ENCODE data around the gene MAPK8IP1.

Gene MAPK8IP1

DNA sequence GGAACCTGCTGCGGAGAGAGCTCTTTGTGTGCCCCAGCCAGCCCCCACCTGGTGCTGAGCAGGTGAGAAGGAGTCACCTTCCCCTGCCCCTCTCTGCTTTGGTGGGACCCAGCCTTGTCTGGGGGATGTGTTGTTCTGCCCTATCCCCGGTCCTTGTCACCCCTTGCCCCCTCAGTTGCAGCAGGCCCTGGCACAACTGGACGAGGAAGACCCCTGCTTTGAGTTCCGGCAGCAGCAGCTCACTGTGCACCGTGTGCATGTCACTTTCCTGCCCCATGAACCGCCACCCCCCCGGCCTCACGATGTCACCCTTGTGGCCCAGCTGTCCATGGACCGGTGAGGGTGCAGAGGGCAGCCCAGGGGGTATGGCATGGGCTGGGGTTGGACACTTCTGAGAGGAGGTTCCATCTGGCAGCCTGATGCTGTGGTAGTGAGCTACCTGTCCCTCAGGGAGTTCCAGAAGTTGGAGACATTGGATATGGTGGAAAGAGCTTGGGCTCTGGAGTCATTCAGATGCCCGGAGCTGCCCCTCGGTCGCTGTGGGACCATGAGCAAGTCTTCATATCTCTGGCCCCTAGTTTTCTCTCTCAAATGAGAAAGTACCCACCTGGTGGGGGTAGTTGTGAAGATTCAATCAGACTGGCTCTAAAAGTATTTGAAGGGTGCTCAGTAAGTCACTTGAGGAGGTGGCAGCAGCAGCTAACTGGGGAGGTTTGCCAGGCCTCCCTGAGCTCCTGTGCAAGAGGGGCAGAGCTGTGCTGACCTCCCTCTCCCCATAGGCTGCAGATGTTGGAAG lies 41.3 kb downstream of the MAPK8IP1 start:
- no peak for DNase-seq (ENCODE audit: low read depth)

DNA sequence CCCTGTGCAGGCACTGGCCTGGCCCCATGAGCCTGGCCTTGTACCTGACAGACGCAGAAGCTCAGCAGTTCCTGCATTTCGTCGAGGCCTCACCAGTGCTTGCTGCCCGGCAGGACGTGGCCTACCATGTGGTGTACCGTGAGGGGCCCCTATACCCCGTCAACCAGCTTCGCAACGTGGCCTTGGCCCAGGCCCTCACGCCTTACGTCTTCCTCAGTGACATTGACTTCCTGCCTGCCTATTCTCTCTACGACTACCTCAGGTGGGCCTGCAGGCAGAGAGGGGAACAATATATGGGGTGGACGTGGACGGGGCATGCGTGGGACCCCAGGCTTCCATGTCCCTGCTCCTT lies 41.9 kb downstream of the MAPK8IP1 start:
- DNase-seq (ENCODE audit: low read depth): no peak

DNA sequence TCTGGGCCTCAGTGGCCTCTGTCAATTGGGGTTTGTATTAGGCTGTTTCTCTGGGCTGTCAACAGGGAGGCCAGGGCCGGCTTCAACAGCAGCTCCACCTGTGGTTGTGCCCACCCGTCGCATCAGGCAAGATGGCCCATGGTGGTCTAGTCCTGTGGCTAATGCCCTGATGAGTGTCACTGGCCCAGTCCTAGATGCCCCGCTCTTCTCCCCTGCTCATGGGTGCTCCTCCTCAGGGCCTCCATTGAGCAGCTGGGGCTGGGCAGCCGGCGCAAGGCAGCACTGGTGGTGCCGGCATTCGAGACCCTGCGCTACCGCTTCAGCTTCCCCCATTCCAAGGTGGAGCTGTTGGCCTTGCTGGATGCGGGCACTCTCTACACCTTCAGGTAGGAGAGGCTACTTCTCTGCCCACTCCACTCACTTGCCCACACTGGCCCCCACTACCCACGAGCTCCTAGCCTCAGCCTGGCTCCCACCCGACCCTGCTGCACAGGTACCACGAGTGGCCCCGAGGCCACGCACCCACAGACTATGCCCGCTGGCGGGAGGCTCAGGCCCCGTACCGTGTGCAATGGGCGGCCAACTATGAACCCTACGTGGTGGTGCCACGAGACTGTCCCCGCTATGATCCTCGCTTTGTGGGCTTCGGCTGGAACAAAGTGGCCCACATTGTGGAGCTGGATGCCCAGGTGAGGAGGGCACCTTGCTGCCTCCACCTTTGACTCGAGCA lies 42.4 kb downstream of the MAPK8IP1 start:
- no peak for DNase-seq (ENCODE audit: low read depth)

DNA sequence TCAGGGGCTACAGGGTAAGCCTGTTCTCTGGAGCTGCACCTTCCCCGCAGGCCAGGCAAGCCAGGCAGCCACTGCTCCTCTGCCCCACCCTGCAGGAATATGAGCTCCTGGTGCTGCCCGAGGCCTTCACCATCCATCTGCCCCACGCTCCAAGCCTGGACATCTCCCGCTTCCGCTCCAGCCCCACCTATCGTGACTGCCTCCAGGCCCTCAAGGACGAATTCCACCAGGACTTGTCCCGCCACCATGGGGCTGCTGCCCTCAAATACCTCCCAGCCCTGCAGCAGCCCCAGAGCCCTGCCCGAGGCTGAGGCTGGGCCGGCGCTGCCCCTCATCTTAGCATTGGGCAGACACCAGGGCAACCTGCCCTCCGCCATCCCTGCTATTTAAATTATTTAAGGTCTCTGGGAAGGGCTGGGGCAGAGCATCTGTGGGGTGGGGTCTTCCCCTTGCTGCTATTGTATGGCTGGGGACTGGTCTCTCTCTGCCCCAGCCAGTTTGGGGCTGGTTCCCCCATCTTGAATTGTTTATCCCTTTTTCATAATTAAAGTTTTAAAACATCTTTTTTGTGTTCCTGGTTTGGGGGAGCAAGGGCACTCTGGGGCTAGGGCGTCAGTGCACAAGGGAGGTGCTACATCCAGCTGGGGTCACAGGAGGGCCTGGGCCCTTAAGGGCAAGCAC lies 43.2 kb downstream of the MAPK8IP1 start:
- no peak for DNase-seq (ENCODE audit: low read depth)

DNA sequence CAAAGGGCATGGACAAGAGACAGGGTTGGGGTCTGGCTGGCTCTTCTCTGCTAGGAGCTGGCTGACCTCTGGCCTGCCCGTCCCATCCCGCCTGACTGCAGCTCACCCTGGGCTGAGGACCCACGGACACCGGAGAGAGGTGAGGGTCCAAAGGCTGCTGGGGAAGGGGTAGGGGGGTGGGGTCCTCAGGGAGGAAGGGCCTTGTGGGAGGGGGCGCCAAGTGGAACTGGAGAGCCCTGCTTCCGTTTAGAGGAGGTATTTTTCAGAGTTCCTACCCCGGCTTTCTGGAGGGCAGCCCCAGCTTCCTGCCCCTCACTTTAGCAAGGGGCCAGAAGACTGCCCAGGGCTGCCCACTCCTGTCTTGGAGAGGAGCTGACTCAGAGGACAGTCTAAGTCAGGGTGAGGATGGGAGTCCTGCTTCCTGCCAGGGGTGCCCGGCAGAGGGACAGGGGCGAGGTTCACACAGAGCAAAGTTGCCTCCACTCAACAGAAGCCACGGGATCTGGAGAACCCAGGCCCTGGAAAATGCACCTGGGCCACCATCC lies 44.1 kb downstream of the MAPK8IP1 start:
- DNase-seq (ENCODE audit: low read depth): no peak

DNA sequence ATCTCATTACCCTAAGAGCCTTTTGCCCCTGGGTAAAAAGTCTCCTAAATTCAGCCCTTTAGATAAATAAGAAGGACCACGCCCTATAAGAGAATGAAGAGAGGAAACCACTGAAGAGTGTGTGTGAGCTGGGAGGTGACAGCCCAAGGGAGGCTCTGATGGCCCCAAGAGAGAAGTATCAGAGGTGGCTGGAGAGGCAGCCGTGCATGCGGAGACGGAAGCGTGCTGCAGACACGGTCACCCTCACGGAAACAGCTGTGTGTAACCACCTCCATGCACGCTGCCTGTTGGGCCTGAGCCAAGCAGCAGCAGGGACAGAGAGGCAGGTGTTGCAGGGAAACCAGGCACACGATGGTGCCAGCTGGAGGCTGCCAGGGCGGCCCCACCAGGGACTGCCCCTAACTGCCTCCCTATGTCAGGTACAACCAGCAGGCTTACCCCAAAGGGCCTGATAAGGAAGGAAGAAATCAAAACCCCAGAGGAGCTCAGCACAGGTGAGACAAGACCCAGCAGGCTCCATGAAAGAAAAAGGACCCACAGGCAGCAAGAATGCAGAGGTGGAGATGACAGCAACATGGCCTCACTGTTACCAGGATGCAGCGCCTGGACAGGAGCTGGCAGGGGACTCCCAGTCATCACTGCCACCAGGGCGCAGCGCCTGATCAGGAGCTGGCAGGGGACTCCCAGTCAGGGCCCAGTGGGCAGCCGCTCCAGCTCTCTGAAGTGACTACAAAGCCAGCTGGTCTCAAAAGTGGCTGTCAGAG lies 44.8 kb downstream of the MAPK8IP1 start:
- DNase-seq (ENCODE audit: low read depth): no peak

DNA sequence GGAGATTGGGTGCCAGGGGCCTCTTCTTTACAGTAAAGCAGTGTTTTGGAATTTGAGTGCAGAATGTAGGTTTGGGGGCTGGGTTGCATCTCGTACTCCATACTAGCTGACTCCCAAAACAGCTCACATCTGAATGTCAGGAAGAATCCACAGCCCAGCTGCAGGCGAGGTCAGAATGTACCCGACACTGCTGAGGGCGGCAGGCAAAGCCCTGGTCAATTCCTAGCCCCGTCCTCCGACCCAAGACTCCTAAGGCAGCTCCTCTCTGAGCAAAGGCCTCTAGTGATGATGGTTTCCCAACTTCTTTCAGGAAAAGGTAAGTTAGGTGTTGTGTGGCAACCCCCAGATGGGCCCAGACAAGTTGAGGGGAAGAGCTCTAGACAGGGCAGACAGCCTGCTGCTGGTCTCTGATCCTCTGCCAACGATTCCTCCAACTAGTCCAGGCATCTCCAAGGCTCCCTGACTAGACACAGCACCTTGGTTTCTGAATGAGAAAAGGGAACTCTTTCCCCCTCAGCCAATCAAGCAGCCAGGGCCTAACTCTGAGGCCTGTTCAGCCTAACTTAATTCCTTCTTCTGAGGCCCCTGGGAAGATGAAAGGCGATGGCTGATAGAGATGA lies 45.6 kb downstream of the MAPK8IP1 start:
- DNase-seq (ENCODE audit: low read depth): no peak

DNA sequence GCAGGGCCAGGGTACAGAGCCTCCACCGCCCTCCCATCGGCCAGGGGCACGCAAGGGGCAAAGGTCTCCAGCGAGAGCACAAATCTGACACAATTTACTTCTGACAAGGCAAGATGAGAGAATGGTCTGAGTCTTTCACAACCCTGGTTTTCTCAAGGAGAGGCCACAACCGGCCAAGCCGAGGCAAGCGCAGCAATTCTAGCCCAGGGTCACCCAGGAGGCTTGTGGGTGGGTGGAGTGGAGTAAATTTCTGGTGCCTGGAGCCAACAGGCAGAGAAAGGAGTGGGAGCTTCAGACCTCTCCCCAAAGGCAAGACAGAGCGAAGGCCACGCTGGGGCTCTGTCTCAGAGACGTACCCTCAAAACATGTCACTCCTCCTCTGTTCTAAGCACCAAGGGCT lies 46.3 kb downstream of the MAPK8IP1 start:
- DNase-seq (ENCODE audit: low read depth): no peak

DNA sequence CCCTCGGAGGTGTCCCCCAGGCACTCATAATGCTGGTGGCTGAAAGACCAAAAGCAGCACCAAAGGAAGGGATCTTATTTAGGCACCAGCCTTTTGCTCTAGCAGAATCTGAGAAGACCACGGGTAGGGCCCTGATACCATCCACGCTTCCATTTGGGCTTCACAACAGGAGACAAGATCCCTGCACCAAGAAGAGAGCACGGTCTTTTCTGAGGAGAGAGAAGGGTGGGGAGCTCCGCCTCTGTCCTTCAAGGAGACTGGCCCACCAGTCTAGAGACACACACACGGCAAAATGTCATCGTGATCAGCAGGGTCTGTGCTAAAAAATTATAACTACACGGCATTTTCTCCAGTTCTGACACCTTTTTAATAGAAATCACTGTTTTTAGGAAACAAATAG lies 46.8 kb downstream of the MAPK8IP1 start:
- no peak for DNase-seq (ENCODE audit: low read depth)

DNA sequence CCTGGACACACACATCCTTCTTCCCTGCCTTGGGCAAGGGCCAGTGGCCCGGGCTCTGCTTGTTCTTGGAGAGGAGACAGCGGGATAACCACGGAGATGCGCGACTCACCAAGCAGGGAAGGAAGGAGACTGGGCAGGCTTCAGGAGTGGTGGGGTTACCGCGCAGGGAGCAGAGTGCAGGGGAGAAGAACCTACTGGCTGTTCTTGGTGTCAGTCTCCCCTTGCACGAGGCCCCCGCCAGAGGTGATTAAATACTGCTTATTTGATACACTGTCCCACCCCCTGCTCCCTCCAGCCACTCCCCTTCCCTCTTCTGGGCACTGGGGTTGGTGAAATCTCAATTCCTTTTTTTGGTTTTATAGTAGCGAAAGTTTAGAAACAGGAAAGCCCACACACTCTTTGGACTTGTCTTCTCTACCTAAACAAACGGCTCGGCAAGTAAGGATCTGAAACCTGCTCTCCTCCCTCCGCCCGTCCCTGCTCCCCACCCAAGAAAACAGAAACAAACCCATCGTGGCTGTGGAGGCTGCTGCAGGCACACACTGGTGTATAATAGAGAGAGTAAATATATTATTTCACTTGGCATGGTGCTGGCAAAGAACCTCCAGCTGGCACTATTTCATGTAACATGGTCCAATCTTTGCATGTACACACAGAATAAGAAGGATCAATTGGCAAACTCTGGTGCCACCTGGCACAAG lies 47.8 kb downstream of the MAPK8IP1 start:
- DNase-seq (ENCODE audit: low read depth): no peak

DNA sequence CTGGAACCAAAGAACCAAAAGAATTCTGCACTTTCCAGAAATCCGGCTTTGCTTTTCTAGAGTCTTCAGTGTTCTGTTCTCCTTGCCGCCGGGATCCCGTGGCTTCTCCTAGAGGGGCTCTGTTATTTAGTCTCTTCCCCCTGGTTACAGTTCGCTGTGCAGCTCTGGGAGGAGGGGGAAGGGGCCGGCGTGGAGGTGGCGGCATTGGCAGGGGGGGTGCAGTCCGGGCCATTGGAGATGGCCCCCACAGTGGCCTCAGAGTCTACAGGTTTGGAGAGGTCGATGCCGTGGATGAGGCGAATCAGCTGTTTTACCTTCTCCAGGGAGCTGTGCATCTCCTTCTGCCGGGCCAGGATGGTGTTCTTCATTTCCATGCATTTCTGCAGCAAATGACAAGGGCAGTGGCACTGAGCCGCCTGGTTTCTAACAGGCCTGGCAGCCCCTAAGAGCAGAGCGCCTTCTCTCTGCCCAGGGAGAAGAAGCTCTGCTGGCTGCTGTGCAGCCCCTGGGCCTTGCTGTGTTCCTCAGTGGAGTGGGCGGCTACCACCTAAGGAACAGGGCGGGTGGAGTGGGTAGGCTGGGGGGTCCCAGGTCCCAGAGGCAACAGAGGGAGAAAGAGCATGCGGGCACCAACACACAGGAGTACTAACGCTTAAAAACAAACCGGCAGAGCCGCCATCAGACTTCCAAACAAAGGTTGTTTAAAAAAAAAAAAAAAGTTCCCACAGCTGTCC lies 48.6 kb downstream of the MAPK8IP1 start:
- DNase-seq (ENCODE audit: low read depth): no peak

DNA sequence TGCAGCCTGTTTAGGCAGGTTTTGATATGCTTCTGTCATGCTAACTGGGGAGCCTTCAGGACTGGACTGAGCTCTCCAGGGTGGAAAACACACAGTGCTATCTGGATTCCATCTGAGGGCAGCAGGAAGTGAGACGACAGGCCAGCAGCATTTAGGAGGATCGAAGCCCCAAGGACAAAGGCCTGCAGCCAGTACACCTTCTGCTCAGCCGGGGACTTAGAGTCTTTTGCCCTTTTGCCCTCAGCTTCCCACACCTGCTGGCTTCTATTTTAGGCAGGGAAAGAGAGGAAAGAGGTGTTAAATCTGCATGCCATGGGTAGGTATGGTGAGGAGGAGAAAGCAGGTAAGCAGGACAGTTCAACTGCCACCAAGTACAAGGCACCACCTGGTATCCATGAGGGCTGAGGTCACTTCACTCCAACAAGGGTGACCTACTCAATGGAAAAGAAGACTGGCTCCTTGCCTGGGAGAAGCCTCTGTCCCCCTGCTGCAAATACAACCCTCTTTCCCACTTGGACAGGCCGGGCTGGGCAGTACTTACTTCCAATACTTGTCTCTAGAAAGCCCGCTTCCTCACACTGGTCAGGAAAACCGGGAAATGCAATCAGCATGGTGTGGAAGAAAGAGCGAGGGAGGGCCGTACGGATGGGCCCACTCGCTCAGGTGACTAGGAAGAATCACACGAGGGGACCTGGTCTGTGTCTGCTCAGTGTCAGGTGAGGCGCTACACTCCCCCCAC lies 49.3 kb downstream of the MAPK8IP1 start:
- DNase-seq (ENCODE audit: low read depth): no peak

DNA sequence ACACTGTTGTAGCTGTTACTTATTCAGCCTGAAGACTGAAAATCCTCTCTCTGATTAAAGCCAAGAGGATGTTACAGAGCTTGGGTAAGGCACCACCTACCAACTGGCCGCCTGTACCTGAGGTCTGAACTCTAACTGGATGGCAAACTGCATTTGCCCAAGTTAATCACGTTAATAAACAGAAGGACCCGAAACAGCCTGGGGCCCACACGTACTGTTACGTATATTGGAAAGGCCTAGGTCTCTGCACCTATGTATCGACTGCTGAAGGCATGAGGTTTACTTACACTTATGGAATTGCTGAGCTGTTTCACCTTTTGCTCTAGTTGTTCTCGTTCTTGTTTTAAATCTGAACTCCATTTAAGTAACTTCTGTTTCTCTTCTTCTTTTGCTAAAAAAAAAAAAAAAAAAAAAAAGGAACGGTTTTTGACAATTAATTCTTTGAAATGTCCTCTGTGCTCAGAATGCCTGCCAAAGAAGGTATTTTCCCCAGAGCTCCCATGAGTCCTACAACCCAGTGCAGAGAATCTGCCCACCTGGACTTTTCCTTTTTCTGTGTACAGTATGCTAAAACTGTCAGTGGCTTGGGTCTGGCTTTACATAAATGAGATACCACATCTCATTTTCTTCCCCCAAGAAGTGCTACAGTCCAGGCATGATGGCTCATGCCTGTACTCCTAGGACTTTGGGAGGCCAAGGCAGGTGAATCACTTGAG lies 50.1 kb downstream of the MAPK8IP1 start:
- no peak for DNase-seq (ENCODE audit: low read depth)

DNA sequence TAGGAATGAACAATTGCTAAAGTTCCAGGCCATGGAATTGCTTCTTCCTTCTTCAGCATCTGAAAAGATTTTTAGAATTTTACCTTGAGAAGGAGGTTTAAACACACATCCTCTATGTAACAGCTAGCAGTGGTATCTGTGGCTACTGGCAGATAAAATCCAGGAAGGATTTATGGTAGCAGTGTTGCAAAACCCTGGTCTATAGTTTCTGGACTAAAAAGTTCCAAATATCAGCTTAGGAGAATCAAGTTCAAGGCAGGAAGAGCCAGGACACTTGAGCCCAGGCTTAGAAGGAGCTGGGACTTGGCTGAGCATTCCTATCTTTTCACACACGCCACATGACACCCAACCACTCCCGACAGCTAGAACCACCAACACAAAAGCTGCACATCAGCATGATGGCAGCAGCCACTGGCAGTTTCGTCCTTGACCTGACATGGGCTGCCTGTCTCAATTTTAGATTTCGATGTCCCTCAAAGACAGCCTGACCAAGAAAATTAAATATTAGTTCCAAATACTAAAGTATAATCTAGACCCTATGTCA lies 51.1 kb downstream of the MAPK8IP1 start:
- no peak for DNase-seq (ENCODE audit: low read depth)

DNA sequence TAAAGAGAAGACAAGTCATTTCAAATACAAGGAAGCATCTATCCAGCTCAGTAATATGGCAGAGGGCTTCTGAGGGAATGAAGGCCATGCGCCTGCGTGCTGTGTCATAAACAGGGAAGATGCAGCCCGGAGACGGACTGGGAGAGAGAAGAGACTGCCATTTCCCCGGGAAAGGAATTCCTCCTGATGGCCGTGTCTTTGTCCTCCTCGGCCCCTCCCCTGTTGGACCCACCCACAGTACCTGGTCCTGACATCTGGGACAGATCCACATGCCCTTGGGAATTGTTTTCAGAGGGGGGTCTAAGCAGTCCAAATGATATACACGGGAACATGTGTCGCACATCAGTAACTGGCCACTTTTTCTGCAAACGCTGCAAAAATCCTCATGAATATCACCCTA lies 52.5 kb downstream of the MAPK8IP1 start:
- no peak for DNase-seq (ENCODE audit: low read depth)

DNA sequence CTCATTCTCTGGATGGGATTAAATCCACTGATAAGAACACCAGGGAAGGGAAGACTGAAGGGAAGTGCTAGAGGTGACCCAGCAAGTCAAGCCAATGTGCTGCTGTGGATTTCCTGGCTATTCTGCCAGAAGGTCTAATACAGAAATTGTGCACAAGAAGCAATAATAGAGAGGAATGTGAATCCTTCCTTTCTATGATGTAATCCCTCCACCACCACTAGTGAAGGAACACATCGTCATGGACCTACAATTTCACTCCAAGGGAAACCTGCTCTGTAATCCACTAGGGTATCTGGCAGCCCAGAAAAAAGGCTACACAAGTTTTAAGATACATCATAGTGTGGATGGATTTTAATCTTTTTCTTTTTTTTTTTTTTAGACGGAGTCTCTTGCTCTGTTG lies 54.4 kb downstream of the MAPK8IP1 start:
- DNase-seq (ENCODE audit: low read depth): no peak

DNA sequence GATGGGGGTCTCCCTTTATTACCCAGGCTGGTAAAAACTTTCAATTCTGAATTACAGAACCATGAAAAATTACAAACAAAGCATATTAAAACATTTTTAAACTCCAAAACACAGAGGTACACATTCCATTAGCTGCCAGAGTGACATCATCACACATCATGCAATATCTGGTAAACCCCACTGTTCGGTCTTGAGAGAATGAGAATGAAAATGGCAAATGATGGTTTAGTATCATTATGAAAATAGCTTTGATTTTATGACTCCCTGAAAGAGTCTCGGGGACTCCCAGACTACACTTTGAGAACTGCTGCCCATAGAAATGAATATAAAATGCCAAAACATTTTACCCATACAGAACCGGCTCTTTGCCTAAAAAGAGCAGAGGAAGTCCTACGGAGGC lies 55.8 kb downstream of the MAPK8IP1 start:
- DNase-seq (ENCODE audit: low read depth): no peak

DNA sequence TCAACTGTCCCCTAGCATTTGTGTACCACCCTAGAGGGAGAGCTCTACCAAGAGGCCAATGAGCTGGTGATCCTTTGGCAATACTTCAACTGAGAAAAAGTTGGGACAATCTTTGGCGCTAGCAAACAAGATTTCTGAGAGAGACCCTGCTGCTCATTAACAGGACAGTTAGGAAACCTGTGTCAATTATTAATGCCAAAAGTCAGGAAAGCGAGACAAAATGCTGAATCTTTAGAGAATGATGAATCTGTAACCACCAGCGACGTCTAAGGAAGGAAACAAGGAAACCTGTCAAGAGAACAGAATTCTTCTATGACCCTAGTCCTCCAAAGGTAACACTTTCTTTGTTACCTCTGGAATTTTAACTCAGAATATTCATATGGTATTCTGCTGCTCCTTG lies 56.9 kb downstream of the MAPK8IP1 start:
- no peak for DNase-seq (ENCODE audit: low read depth)

Data from non-pigmented ciliary epithelial cell (primary cell).